Ishikawa (cell line): ENCODE measurements around the gene SDK1.

Experiments
- CEBPB ChIP-seq: IDR thresholded peaks from 2 replicates; pipeline ENCODE4 v1.6.1; 2012
- CREB1 ChIP-seq: IDR thresholded peaks from 2 replicates; pipeline ENCODE4 v1.6.1; 2012; ENCODE audit warnings: low read depth
- EGR1 ChIP-seq: IDR thresholded peaks from 2 replicates; pipeline ENCODE4 v1.6.1; 2012
- EP300 ChIP-seq: IDR thresholded peaks from 2 replicates; pipeline ENCODE4 v1.6.1; 2012; ENCODE audit warnings: borderline replicate concordance
- FOXM1 ChIP-seq: IDR thresholded peaks from 2 replicates; pipeline ENCODE4 v1.6.1; 2012; ENCODE audit warnings: low read depth, borderline replicate concordance
- MAX ChIP-seq: IDR thresholded peaks from 2 replicates; pipeline ENCODE4 v1.6.1; 2012
- NFIC ChIP-seq: IDR thresholded peaks from 2 replicates; pipeline ENCODE4 v1.6.1; 2012
- RAD21 ChIP-seq: IDR thresholded peaks from 2 replicates; pipeline ENCODE4 v1.6.1; 2012; ENCODE audit warnings: low read depth
- REST ChIP-seq: IDR thresholded peaks from 2 replicates; pipeline ENCODE4 v1.6.1; 2012; ENCODE audit warnings: low read depth, mild to moderate bottlenecking
- TAF1 ChIP-seq: IDR thresholded peaks from 2 replicates; pipeline ENCODE4 v1.6.1; 2012; ENCODE audit warnings: low read depth, mild to moderate bottlenecking
- TCF12 ChIP-seq: IDR thresholded peaks from 2 replicates; pipeline ENCODE4 v1.6.1; 2012; ENCODE audit warnings: low read depth
- TEAD4 ChIP-seq: IDR thresholded peaks from 2 replicates; pipeline ENCODE4 v1.6.1; 2012
- USF1 ChIP-seq: IDR thresholded peaks from 2 replicates; pipeline ENCODE4 v1.6.1; 2012
- YY1 ChIP-seq: IDR thresholded peaks from 2 replicates; pipeline ENCODE4 v1.6.1; 2012; ENCODE audit warnings: low read depth
- ZBTB7A ChIP-seq: IDR thresholded peaks from 2 replicates; pipeline ENCODE4 v1.6.1; 2012; ENCODE audit warnings: low read depth

Gene SDK1

GRCh38 chr7:4149236-4149635 is 848.2 kb downstream of the SDK1 start:
- TF ChIP-seq NFIC, result no peak
- no peak for TF ChIP-seq TAF1
- TF ChIP-seq USF1, result no peak
- no peak for TF ChIP-seq RAD21
- no peak for TF ChIP-seq EP300
- no peak for TF ChIP-seq MAX
- TF ChIP-seq CREB1, result no peak
- no peak for TF ChIP-seq CEBPB
- TF ChIP-seq EGR1, result no peak
- TF ChIP-seq TCF12, result no peak
- TF ChIP-seq ZBTB7A, result no peak
- no peak for TF ChIP-seq YY1
- no peak for TF ChIP-seq REST
- TF ChIP-seq TEAD4, result no peak
- TF ChIP-seq FOXM1, result no peak

- TF ChIP-seq TEAD4, result no peak
- no peak for TF ChIP-seq TCF12
Observed at GRCh38 chr7:4149645-4150044, 848.6 kb downstream of the SDK1 start.

GRCh38 chr7:4150731-4151130 is 849.7 kb downstream of the SDK1 start:
- TF ChIP-seq EGR1, result no peak

GRCh38 chr7:4151524-4151923 is 850.5 kb downstream of the SDK1 start:
- TF ChIP-seq FOXM1 (no peak), TAF1 (no peak), USF1 (no peak), YY1 (no peak), MAX (no peak), CREB1 (no peak), REST (no peak), EP300 (no peak), ZBTB7A (no peak), NFIC (no peak), CEBPB (no peak), TEAD4 (no peak), TCF12 (no peak)

GRCh38 chr7:4151926-4152549 is 851.0 kb downstream of the SDK1 start:
- TF ChIP-seq NFIC (no peak), CREB1 (no peak), RAD21 (no peak), TAF1 (no peak)

GRCh38 chr7:4154882-4155535 is 854.0 kb downstream of the SDK1 start:
- TF ChIP-seq EP300 (no peak), TEAD4 (no peak), NFIC (no peak)

GRCh38 chr7:4156190-4156589 is 855.1 kb downstream of the SDK1 start:
- TF ChIP-seq USF1, result no peak
- no peak for TF ChIP-seq RAD21
- TF ChIP-seq TCF12, result no peak
- no peak for TF ChIP-seq YY1
- no peak for TF ChIP-seq TAF1
- no peak for TF ChIP-seq FOXM1
- TF ChIP-seq ZBTB7A, result no peak
- TF ChIP-seq CEBPB, result no peak
- no peak for TF ChIP-seq NFIC
- no peak for TF ChIP-seq MAX
- no peak for TF ChIP-seq EGR1
- no peak for TF ChIP-seq EP300
- no peak for TF ChIP-seq REST
- TF ChIP-seq CREB1, result no peak
- no peak for TF ChIP-seq TEAD4
